ENCODE data around the gene ZDHHC14. TPM values are rescaled to one million over a fixed set of nuclear protein-coding genes. Genes with fewer than 3 reads are reported as not detected.

ZDHHC14 gene
- total and polyA plus RNA-seq, 3 donors from 2014 or later = 28.5 to 74.9 (median 67.9) TPM

DNA sequence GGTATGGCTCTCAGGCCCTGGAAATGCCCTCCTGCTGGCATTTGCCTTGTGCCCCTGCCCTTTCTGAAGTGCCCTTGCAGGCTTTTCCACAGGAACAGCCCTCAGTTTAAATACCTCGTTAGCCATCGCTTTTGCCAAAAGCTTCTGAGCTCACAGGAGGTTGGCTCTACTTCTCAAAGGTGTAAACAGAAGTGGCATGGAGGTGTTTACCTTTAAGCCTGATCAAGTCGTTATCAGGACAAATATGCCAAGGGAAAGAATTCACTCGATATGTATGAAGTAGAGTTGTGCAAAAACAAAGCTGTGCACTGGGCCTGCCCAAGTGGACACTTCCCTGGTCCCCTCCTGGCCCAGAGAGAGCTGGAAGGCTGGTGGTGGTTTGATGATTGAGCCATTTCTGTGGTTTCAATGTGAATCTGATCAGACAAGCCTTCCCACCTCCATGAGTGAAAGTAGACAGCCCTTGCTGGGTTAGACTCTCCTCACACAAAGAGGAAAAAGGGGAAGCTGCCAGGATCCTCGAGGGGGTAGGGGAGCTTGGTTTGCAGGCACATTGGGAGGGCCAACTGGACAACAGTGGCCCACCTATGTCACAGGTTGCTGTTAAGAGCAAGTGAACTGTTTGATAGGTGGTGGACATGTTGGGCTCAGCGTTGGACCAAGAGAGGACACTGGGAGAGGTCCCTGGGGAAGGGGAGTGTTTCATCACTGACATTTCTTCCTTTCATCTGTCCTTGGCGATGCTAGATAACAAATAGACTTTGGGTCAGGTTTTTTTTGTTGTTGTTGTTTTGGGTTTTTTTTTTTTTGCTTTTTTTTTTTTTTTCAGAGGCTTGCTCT is 98.7 kb downstream of the ZDHHC14 start:
- no peak for DNase-seq
- 87 to 89% methylated on average over 7 of the region's 7 CpGs for WGBS, 2 donors
- H3K36me3 ChIP-seq (ENCODE audit: low read depth, missing control alignments) = no peaks in the 10 kb centered on the region
- H3K27ac ChIP-seq = no peak overlapping the region
- no peaks in the 10 kb centered on the region for H3K9me3 ChIP-seq
- no peaks in the 10 kb centered on the region for H3K27me3 ChIP-seq
- TF ChIP-seq, protein P1, sequence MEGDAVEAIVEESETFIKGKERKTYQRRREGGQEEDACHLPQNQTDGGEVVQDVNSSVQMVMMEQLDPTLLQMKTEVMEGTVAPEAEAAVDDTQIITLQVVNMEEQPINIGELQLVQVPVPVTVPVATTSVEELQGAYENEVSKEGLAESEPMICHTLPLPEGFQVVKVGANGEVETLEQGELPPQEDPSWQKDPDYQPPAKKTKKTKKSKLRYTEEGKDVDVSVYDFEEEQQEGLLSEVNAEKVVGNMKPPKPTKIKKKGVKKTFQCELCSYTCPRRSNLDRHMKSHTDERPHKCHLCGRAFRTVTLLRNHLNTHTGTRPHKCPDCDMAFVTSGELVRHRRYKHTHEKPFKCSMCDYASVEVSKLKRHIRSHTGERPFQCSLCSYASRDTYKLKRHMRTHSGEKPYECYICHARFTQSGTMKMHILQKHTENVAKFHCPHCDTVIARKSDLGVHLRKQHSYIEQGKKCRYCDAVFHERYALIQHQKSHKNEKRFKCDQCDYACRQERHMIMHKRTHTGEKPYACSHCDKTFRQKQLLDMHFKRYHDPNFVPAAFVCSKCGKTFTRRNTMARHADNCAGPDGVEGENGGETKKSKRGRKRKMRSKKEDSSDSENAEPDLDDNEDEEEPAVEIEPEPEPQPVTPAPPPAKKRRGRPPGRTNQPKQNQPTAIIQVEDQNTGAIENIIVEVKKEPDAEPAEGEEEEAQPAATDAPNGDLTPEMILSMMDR (IDR thresholded peaks at IDR 0.05) = no peak
- no peaks in the 10 kb centered on the region for H3K4me1 ChIP-seq
- H3K4me3 ChIP-seq = no peak overlapping the region
- intact Hi-C loops (cut with DNase I; ENCODE audit: low total_unique reads) = no loop called here

DNA sequence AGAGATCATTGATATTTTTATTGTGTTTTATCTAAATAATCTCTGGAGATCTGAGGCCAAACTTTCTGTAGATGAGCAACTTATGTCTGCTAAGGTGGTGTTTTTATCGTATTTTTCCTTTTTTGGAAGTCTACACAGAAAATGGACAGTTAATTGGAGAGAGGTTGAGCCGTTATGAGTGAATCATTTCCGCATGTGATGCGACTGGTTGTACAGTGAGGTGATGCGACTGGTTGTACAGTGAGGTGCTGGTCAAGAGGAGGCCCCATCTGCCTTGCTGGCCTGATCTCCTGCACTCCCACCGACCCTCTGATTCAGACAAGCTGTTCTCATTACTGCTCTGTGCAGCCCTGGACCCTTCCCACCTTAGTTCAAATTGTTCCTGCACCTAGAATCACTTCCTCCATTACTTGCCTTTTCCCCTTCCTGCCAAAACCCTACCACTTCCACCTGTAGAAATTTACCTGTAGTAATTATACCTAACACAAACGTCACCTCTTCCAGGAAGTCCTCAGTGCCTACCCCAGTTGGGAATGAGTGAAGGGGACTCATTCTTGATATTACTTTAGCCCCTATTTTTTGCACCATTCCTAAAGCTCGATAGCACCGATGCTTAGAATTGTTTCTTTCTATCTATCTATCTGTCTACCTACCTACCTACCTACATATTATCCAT is 100.3 kb downstream of the ZDHHC14 start:
- 83 to 84% methylated on average over 9 of the region's 9 CpGs for WGBS, 2 donors

DNA sequence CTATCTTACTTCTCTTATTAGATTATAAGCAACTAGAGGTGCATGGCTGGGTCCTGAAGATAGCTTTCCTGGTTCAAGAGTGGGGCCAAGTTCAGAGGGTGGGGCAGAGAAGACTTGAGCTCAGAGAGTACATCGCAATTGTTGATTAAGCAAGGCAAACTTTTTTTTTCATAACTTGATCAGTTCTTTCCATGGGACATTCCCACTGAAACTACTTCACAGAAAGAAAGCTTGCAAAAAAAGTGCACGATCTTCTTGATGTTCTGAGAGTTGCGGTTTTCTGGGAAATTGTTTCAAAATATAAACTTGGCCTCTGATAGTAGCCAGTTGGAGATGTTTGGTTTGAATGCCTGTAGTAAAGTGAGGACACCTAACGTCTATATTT is 100.9 kb downstream of the ZDHHC14 start:
- Histone ChIP-seq H3K4me3 (no peak overlapping the region), H3K36me3 (ENCODE audit: low read depth, missing control alignments) (no peaks in the 10 kb centered on the region), H3K27ac (no peak overlapping the region), H3K9me3 (no peaks in the 10 kb centered on the region), H3K27me3 (no peaks in the 10 kb centered on the region), H3K4me1 (no peaks in the 10 kb centered on the region)
- intact Hi-C loops (cut with DNase I; ENCODE audit: low total_unique reads) = no loop called here
- no peak for DNase-seq
- 62 to 68% methylated on average over 4 of the region's 4 CpGs for WGBS, 2 donors
- no peak for TF ChIP-seq POLR2A (IDR thresholded peaks at IDR 0.05)
- TF ChIP-seq, protein P1 (IDR thresholded peaks at IDR 0.05) = no peak

More for the DNA sequence above, 100.3 kb downstream of the ZDHHC14 start:
- H3K27me3 ChIP-seq = no peaks in the 10 kb centered on the region
- DNase-seq = no peak
- no peaks in the 10 kb centered on the region for H3K36me3 ChIP-seq (ENCODE audit: low read depth, missing control alignments)
- H3K27ac ChIP-seq = no peak overlapping the region
- H3K9me3 ChIP-seq = no peaks in the 10 kb centered on the region
- no peaks in the 10 kb centered on the region for H3K4me1 ChIP-seq
- H3K4me3 ChIP-seq = no peak overlapping the region
- TF ChIP-seq, protein P1 (IDR thresholded peaks at IDR 0.05) = no peak
- TF ChIP-seq POLR2A (IDR thresholded peaks at IDR 0.05) = no peak
- intact Hi-C loops (cut with DNase I; ENCODE audit: low total_unique reads) = no loop called here

DNA sequence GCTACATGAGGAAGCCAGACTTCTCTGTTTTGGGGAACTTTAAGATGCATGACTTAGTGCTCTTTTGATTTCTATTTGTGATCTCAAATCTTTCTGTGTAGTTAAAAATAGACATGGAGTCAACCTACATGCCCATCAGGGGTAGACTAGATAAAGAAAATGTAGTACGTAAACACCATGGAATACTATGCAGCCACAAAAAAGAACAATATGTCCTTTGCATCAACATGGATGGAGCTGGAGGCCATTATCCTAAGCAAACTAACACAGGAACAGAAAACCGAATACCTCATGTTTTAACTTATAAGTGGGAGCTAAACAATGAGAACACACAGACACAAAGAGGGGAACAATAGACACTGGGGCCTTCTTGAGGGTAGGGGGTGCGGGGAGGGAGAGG is 102.8 kb downstream of the ZDHHC14 start:
- DNase-seq = no peak
- Histone ChIP-seq H3K27me3 (no peaks in the 10 kb centered on the region), H3K9me3 (no peaks in the 10 kb centered on the region), H3K4me3 (no peak overlapping the region), H3K27ac (no peak overlapping the region), H3K36me3 (ENCODE audit: low read depth, missing control alignments) (no peaks in the 10 kb centered on the region), H3K4me1 (no peaks in the 10 kb centered on the region)
- intact Hi-C loops (cut with DNase I; ENCODE audit: low total_unique reads) = no loop called here
- 93 to 94% methylated on average over 3 of the region's 3 CpGs for WGBS, 2 donors
- TF ChIP-seq, protein P1 (IDR thresholded peaks at IDR 0.05) = no peak
- no peak for TF ChIP-seq POLR2A (IDR thresholded peaks at IDR 0.05)
